GM12874 (cell line): ENCODE measurements around the gene GRIK5.

Experiments used
- CTCF ChIP-seq: IDR thresholded peaks from 2 replicates; pipeline ENCODE4 v1.5.1; 2011; ENCODE audit warnings: low read depth, mild to moderate bottlenecking, control low read depth, low read length, moderate library complexity; ENCODE audit not compliant: insufficient read depth

GRIK5 gene

GRCh38 chr19:42099336-42099925, 29.4 kb upstream of the GRIK5 start:
- TF ChIP-seq CTCF: no peak

GRCh38 chr19:42098781-42099180, 28.8 kb upstream of the GRIK5 start:
- TF ChIP-seq CTCF: no peak

- no peak for TF ChIP-seq CTCF
These were observed 27.5 kb upstream of the GRIK5 start for GRCh38 chr19:42097461-42097860.

GRCh38 chr19:42096255-42096837, 26.3 kb upstream of the GRIK5 start:
- TF ChIP-seq CTCF: no peak

GRCh38 chr19:42095814-42096230, 25.8 kb upstream of the GRIK5 start:
- no peak for TF ChIP-seq CTCF

GRCh38 chr19:42095142-42095813, 25.3 kb upstream of the GRIK5 start:
- TF ChIP-seq CTCF: no peak

- no peak for TF ChIP-seq CTCF
These were observed 23.9 kb upstream of the GRIK5 start for GRCh38 chr19:42093926-42094325.
